BJ (cell line): ENCODE data around the gene SEC61A1. TPM values are rescaled to one million over a fixed set of nuclear protein-coding genes. Genes with fewer than 3 reads are reported as not detected.

Experiments used
- CTCF ChIA-PET: fragments of 350-600 bp; formaldehyde crosslinking; extraction: SDS; loops from one replicate; lab custom pipeline; 2021; ENCODE audit warnings: antibody characterized with exemption, inconsistent platforms; lab: Yijun Ruan, JAX
- POLR2A ChIA-PET: fragments of 300-600 bp; sonication (Branson Sonifier 250); formaldehyde crosslinking; extraction: SDS; loops from one replicate; lab custom pipeline; 2021; ENCODE audit warnings: antibody characterized with exemption; lab: Charles Lee
- DNase-seq: peaks from one replicate; pipeline ENCODE4 v3.0.0-alpha.2; 2011; ENCODE audit warnings: low read depth
- H3K27me3 ChIP-seq: 2 replicates; pipeline ENCODE4 v1.6.0; 2011; ENCODE audit warnings: low read length; ENCODE audit not compliant: control insufficient read depth, insufficient read depth
- H3K36me3 ChIP-seq: 2 replicates; pipeline ENCODE4 v1.5.1; 2011; ENCODE audit warnings: low read length; ENCODE audit not compliant: control insufficient read depth, insufficient read depth
- H3K4me3 ChIP-seq: 2 replicates; pipeline ENCODE4 v1.5.1; 2011; ENCODE audit warnings: low read depth, mild to moderate bottlenecking, control low read depth, low read length
- polyA plus RNA-seq: library from polyadenylated mRNA; depleted of rRNA; stranded (reverse); fragments of >200 nt; gene quantifications from 2 replicates; pipeline ENCODE4 v1.2.3, GENCODE V29; 2011
- TF ChIP-seq, protein P1 (sequence below): IDR thresholded peaks from 2 replicates; pipeline ENCODE4 v1.5.1; 2011; ENCODE audit warnings: low read depth, mild to moderate bottlenecking, control low read depth, inconsistent platforms, low read length, moderate library complexity; ENCODE audit not compliant: insufficient read depth

Gene SEC61A1
- polyA plus RNA-seq, 1 experiment = 458 TPM

DNA sequence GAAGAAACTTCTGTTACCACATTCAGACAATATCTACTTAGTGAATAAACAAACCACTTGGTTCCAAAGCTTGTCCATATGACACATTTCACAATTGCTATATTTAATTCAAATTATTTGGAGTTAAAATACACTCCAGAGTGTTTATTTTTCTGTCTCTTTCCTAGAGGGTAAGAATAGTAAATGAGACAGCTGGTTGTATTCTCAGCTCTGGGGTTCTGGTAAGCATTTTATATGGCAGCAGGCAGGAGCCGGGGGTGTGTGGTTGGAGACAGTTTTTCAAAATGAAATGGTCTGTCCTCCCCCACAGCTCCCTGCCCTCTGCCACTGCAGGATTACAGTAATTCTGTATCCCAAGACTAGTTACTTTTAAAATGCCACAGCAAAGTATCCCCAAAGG lies 10.9 kb upstream of the SEC61A1 start:
- no peak for DNase-seq
- ChIA-PET CTCF (no interaction called here), POLR2A (no interaction called here)
- peaks cover 17% of the 10 kb centered on the region for H3K27me3 ChIP-seq
- TF ChIP-seq, protein P1, sequence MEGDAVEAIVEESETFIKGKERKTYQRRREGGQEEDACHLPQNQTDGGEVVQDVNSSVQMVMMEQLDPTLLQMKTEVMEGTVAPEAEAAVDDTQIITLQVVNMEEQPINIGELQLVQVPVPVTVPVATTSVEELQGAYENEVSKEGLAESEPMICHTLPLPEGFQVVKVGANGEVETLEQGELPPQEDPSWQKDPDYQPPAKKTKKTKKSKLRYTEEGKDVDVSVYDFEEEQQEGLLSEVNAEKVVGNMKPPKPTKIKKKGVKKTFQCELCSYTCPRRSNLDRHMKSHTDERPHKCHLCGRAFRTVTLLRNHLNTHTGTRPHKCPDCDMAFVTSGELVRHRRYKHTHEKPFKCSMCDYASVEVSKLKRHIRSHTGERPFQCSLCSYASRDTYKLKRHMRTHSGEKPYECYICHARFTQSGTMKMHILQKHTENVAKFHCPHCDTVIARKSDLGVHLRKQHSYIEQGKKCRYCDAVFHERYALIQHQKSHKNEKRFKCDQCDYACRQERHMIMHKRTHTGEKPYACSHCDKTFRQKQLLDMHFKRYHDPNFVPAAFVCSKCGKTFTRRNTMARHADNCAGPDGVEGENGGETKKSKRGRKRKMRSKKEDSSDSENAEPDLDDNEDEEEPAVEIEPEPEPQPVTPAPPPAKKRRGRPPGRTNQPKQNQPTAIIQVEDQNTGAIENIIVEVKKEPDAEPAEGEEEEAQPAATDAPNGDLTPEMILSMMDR = no peak
- H3K4me3 ChIP-seq = no peak overlapping the region
- no peaks in the 10 kb centered on the region for H3K36me3 ChIP-seq

DNA sequence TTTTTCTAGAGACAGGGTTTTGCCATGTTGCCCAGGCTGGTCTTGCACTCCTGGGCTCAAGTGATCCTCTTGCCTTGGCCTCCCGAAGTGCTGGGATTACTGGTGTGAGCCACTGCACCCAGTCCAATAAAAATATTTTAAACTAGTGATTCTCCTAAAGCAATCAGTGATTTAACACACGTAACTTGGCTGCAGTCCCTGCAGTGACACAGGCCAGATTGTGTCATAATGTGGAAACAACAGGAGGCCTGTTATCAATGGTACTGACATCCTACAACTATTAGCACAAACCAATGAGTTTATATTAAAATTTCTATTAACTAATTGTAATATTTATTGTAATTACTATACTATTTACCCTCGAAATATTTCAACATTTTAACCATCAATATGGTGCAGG lies 1.6 kb upstream of the SEC61A1 start:
- no peak overlapping the region for H3K4me3 ChIP-seq
- TF ChIP-seq, protein P1 = no peak
- H3K36me3 ChIP-seq = peaks cover 5% of the 10 kb centered on the region
- POLR2A ChIA-PET = no interaction called here
- no peaks in the 10 kb centered on the region; the same call in 1 of the 2 replicates for H3K27me3 ChIP-seq
- DNase-seq = no peak
- CTCF ChIA-PET = interaction anchor here (1.0 kb wide), 1 partner anchor 17 kb away, joined by 3 read pairs; no protein-coding TSS in a partner anchor

DNA sequence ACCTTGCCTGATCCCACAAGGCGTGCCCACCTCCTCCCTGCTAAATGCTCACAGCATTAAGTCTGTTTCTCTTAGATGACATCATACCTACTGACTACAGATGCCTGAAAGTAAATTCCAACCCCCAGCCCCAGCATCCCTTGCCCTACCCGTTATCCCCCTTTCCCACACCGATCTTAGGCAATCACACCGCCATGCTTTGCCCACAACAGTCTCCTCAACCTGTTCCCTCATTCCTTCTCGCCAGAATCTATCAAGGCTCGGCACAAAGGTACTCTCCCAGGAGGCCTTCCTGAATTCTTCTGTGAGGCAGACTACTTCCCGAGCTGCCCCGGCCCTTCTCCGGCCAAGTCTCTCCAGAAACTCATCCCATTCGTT lies 789 bp upstream of the SEC61A1 start:
- TF ChIP-seq, protein P1 = no peak
- ChIA-PET CTCF (interaction anchor here (1.0 kb wide), 1 partner anchor 18 kb away, joined by 3 read pairs; no protein-coding TSS in a partner anchor), POLR2A (no interaction called here)
- DNase-seq = no peak
- Histone ChIP-seq H3K27me3 (no peaks in the 10 kb centered on the region; the same call in 1 of the 2 replicates), H3K4me3 (peak overlapping the region; percentile 67), H3K36me3 (peaks cover 6% of the 10 kb centered on the region)

DNA sequence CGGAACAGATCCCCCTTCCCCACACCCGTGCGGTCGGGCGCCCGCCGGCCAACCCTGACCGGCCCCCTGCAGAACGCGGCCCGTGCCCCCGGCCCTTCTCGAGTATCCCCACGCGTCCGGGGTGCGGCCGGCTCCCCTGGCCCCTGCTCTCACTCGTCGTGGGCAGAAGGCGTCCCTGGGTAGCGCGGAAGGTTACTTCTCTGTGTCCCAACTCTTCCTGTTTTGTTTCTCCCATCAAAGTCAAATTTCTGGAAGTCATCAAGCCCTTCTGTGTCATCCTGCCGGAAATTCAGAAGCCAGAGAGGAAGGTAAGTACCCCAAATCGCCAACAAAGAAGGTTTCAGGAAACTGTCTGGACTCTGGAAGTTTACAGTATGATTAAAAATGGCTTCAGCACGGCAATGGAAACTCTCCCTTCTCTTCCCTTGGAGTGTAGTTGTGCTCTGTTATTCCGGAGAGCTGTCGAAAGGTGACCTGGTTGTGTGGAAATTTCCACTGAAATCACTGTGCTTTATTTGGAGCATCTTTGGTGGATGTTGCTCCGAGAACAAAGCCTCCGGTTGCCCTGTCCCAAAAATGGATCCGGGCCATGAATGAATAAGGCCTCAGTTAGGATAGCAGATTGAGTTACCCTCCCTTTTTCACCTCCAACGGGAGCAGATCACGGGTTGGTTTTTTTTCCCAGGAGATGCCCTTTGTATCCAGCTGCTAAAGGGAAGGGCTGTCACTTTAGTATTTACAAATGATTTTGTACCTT lies 536 bp downstream of the SEC61A1 start:
- CTCF ChIA-PET = no interaction called here

DNA sequence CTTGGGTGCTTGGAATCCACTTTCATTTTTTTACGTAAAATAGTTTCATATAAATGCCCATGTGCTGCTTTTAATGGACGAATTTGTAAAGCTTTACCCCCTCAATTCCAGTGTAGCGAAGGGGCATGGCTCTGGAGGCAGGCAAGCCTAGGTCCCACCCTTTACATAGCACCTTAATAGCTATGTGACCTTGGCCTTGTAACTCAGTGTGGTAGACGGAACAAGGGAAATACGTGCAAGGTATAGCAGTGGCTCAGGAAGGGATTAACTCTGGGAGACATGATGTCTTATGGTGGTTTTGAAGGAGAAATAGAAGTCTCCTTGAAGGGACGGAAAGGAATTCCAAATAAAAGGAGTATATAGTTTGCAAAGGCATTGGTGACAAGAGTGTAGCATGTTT lies 1.4 kb downstream of the SEC61A1 start:
- POLR2A ChIA-PET = no interaction called here
- Histone ChIP-seq H3K36me3 (peaks cover 13% of the 10 kb centered on the region), H3K4me3 (peak overlapping the region; percentile 99), H3K27me3 (no peaks in the 10 kb centered on the region)
- TF ChIP-seq, protein P1 = no peak
- no peak for DNase-seq
- CTCF ChIA-PET = no interaction called here

More for the DNA sequence above, 536 bp downstream of the SEC61A1 start:
- DNase-seq = no peak
- POLR2A ChIA-PET = interaction anchor here (0.5 kb wide), 1 partner anchor 23 kb away, joined by 4 read pairs; no protein-coding TSS in a partner anchor
- Histone ChIP-seq H3K4me3 (peak overlapping the region; percentile 99), H3K27me3 (no peaks in the 10 kb centered on the region), H3K36me3 (peaks cover 11% of the 10 kb centered on the region)
- TF ChIP-seq, protein P1 = no peak
